SK-N-MC (cell line): ENCODE measurements around the gene TSPYL1.

Experiments used
- EZH2 ChIP-seq: fragments of 200-600 bp; sonication (generic); IDR thresholded peaks from one replicate; pipeline ENCODE4 v1.6.1; 2017; ENCODE audit warnings: antibody characterized with exemption
- POLR2AphosphoS5 ChIP-seq: IDR thresholded peaks from 2 replicates; pipeline ENCODE4 v1.6.1; 2012; ENCODE audit warnings: mild to moderate bottlenecking, low read depth, low read length, borderline replicate concordance

DNA sequence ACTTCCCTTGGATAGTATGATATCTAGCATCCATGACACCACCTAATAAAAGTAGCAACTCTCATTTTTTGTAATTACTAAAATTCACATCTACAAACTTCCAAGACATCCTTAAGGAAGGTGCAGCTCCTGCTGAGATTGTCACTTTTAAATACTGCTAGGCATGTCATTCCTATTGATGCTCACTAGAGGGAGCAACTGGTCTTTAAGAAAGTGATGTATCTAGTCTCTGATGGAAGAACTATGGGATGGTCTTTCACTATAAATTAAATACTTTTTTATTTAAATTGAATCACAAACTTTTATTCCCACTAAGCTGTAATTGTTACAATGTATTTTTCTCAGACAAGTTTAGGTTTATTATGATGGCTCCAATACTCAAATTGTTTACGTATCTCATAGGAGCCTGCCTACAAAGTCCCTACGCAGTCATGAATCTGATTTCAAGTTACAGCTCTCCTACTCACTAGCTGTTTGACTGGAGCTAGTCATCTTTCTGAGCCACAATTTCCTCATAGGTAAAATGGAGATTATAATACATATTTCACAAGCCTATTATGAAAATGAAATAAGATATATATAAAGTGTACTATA lies 8.1 kb upstream of the TSPYL1 start:
- no peak for TF ChIP-seq EZH2
- TF ChIP-seq POLR2AphosphoS5, result no peak
